K562 (cell line): ENCODE measurements around the gene PLEKHG4B.

Experiments used
- ATF3 ChIP-seq, 2 experiments: fragments of 450-650 bp in 1 of 2; sonication (generic) in 1 of 2; formaldehyde crosslinking in 1 of 2; IDR thresholded peaks in 1 of 2; conservative IDR thresholded peaks in 1 of 2; 2 replicates each; pipeline versions ENCODE4 v1.6.1 to v1.8.1; 2016 to 2023; ENCODE audit warnings: mild to moderate bottlenecking in 2 of 2, moderate library complexity in 2 of 2, inconsistent platforms in 1 of 2, missing genetic modification reagents in 1 of 2
- EP300 ChIP-seq: IDR thresholded peaks from 2 replicates; pipeline ENCODE4 v1.6.1; 2012; ENCODE audit warnings: low read length, improper control_type of control experiment
- ETS1 ChIP-seq: conservative IDR thresholded peaks from 2 replicates; pipeline ENCODE4 v1.6.1; 2011; ENCODE audit warnings: low read depth, mild to moderate bottlenecking, low read length; ENCODE audit not compliant: control insufficient read depth
- GABPB1 ChIP-seq: sonication (generic); formaldehyde crosslinking; IDR thresholded peaks from 2 replicates; pipeline ENCODE4 v1.8.0; 2022; ENCODE audit warnings: mild to moderate bottlenecking, missing genetic modification reagents
- HES1 ChIP-seq: fragments of 450-650 bp; IDR thresholded peaks from 2 replicates; pipeline ENCODE4 v1.6.1; 2016; ENCODE audit warnings: low read depth, mild to moderate bottlenecking, moderate library complexity
- REST ChIP-seq, 2 experiments: fragments of 450-650 bp; formaldehyde crosslinking in 1 of 2; IDR thresholded peaks; 2 replicates each; pipeline versions ENCODE4 v1.4.0 to v1.6.1; 2014 to 2020; ENCODE audit warnings: mild to moderate bottlenecking in 2 of 2, borderline replicate concordance in 1 of 2, low read depth in 1 of 2
- RFX1 ChIP-seq: fragments of 450-650 bp; IDR thresholded peaks from 2 replicates; pipeline ENCODE4 v1.6.1; 2016; ENCODE audit warnings: mild to moderate bottlenecking, moderate library complexity
- TEAD1 ChIP-seq, 2 experiments: fragments of 450-650 bp in 1 of 2; sonication (generic) in 1 of 2; formaldehyde crosslinking; IDR thresholded peaks; 2 replicates each; pipeline versions ENCODE4 v1.4.0 to v1.8.0; 2020 to 2022; ENCODE audit warnings: mild to moderate bottlenecking in 2 of 2, missing genetic modification reagents in 1 of 2
- YY1 ChIP-seq, 3 experiments: IDR thresholded peaks; 2 replicates each; pipeline ENCODE4 v1.6.1; 2011; ENCODE audit warnings: low read length in 2 of 3, mild to moderate bottlenecking in 2 of 3, moderate library complexity in 2 of 3, borderline replicate concordance in 1 of 3, control low read depth in 1 of 3, low read depth in 1 of 3; ENCODE audit not compliant: insufficient read depth in 3 of 3, insufficient replicate concordance in 2 of 3, control insufficient read depth in 1 of 3, insufficient read length in 1 of 3; ENCODE audit errors: extremely low read depth in 1 of 3
- ZFPM2 ChIP-seq: fragments of 250-450 bp; sonication (Bioruptor Pico); IDR thresholded peaks from 2 replicates; pipeline ENCODE4 v1.5.1; 2022; ENCODE audit warnings: mild to moderate bottlenecking
- ZNF507 ChIP-seq: conservative IDR thresholded peaks from 2 replicates; pipeline ENCODE4 v1.6.1; 2017; ENCODE audit warnings: missing genetic modification characterization, missing compliant biosample characterization

- TF ChIP-seq YY1 (IDR thresholded peaks at IDR 0.05; ENCODE audit: borderline replicate concordance in 1 of 3, control insufficient read depth in 1 of 3, extremely low read depth in 1 of 3, insufficient read depth in 3 of 3, insufficient read length in 1 of 3, insufficient replicate concordance in 2 of 3, low read depth in 1 of 3, low read length in 2 of 3) = no peak
- TF ChIP-seq GABPB1 (CRISPR knock-in tag) = no peak
- TF ChIP-seq ETS1 = no peak
- no peak for TF ChIP-seq HES1
- TF ChIP-seq TEAD1 (CRISPR knock-in tag; IDR thresholded peaks at IDR 0.05) = no peak
- TF ChIP-seq EP300 = no peak
- TF ChIP-seq ATF3 (IDR thresholded peaks at IDR 0.05) = no peak
- no peak for TF ChIP-seq ATF3 (CRISPR knock-in tag; conservative IDR thresholded peaks at IDR 0.05)
- no peak for TF ChIP-seq REST (IDR thresholded peaks at IDR 0.05; ENCODE audit: borderline replicate concordance)
- no peak for TF ChIP-seq REST (CRISPR knock-in tag; IDR thresholded peaks at IDR 0.05; ENCODE audit: low read depth)
- TF ChIP-seq ZFPM2 = no peak
- TF ChIP-seq ZNF507 (tag) = no peak
- TF ChIP-seq RFX1 = no peak
These were observed 113.2 kb downstream of the PLEKHG4B start for GRCh38 chr5:204966-205670.
